ENCODE measurements around the gene UBE2N. TPM values are rescaled to one million over a fixed set of nuclear protein-coding genes. Genes with fewer than 3 reads are reported as not detected.

UBE2N gene
- total RNA-seq (132 TPM), polyA plus RNA-seq (64.5 TPM)

GRCh38 chr12:93441617-93442410 lies at the start of gene UBE2N:
Gene UBE2N (minus strand): TSS chr12:93441947. CDS start chr12:93441884, 63 bp downstream.
- DNase-seq (ENCODE audit: extremely low spot score): peak; percentile 85
- H3K4me1 ChIP-seq (ENCODE audit: insufficient read depth): no peaks in the 10 kb centered on the region
- H3K27ac ChIP-seq (ENCODE audit: low read depth): peak within 1 kb of the TSS; percentile 97
- H3K36me3 ChIP-seq (ENCODE audit: insufficient read depth): no peaks in the 10 kb centered on the region
- peak within 1 kb of the TSS; percentile 100 for H3K4me3 ChIP-seq (ENCODE audit: low read depth, low read length)
- WGBS: under 1% methylated on average over 105 of the region's 105 CpGs

GRCh38 chr12:93484315-93484981 lies 42.7 kb upstream of the UBE2N start:
- no peak overlapping the region for H3K27ac ChIP-seq (ENCODE audit: low read depth)
- no peaks in the 10 kb centered on the region for H3K4me1 ChIP-seq (ENCODE audit: insufficient read depth)
- DNase-seq (ENCODE audit: extremely low spot score): no peak
- no peak overlapping the region for H3K4me3 ChIP-seq (ENCODE audit: low read depth, low read length)
- WGBS: 78% methylated on average over 8 of the region's 8 CpGs
- peaks cover 4% of the 10 kb centered on the region for H3K36me3 ChIP-seq (ENCODE audit: insufficient read depth)

DNA sequence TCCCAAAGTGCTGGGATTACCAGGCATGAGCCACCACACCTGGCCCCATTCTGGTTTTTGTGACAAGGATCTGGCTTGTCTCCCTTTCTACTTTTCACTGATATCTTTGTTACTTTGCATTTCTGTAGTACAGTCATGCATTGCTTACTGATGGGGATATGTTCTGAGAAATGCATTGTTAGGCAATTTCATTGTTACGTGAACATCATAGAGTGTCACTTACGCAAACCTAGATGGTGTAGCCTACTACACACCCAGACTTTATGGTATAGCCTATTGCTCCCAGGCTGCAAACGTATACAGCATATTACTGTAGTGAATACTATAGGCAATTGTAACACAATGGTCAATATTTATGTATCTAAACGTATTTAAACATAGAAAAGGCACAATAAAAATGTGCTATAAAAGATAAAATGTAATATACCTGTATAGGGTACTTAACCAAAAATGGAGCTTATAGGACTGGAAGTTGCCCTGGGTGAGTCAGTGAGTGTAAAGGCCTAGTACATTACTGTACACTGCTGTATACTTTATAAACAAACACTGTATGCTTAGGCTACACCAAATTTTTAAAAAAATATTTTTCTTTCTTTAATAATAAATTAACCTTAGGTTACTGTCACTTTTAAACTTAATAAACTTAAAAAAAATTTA lies 41.5 kb upstream of the UBE2N start:
- no peak for DNase-seq (ENCODE audit: extremely low spot score)
- no peaks in the 10 kb centered on the region for H3K4me1 ChIP-seq (ENCODE audit: insufficient read depth)
- no peak overlapping the region for H3K4me3 ChIP-seq (ENCODE audit: low read depth, low read length)
- no peak overlapping the region for H3K27ac ChIP-seq (ENCODE audit: low read depth)
- peaks cover 4% of the 10 kb centered on the region for H3K36me3 ChIP-seq (ENCODE audit: insufficient read depth)
- 91% methylated on average over 4 of the region's 4 CpGs for WGBS

GRCh38 chr12:93482721-93483120 lies 41.0 kb upstream of the UBE2N start:
- WGBS: 95% methylated on average over 5 of the region's 5 CpGs
- peaks cover 4% of the 10 kb centered on the region for H3K36me3 ChIP-seq (ENCODE audit: insufficient read depth)
- H3K27ac ChIP-seq (ENCODE audit: low read depth): no peak overlapping the region
- no peaks in the 10 kb centered on the region for H3K4me1 ChIP-seq (ENCODE audit: insufficient read depth)
- DNase-seq (ENCODE audit: extremely low spot score): no peak
- no peak overlapping the region for H3K4me3 ChIP-seq (ENCODE audit: low read depth, low read length)

DNA sequence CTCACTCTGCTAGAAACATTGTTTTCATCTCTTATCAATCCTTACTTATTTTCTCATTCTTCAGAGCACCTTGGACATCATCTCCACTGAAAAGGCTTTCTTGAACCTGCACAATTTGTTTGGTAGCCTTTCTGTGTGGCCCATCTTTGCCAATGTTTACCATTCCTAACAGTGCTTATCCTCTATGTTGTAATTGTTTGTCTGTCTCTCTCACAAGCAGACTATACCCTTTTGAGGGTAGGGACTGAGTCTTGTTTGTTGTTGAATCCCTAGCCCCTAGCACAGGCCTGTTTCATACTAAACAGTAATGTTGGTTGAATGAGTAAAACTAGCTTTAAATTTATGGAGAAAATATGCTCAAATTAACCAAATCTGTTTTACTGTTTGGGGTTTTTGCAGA lies 34.8 kb upstream of the UBE2N start:
- no peak overlapping the region for H3K27ac ChIP-seq (ENCODE audit: low read depth)
- H3K36me3 ChIP-seq (ENCODE audit: insufficient read depth): peaks cover 2% of the 10 kb centered on the region
- no peaks in the 10 kb centered on the region for H3K4me1 ChIP-seq (ENCODE audit: insufficient read depth)
- no peak overlapping the region for H3K4me3 ChIP-seq (ENCODE audit: low read depth, low read length)
- no peak for DNase-seq (ENCODE audit: extremely low spot score)

GRCh38 chr12:93469386-93469785 lies 27.6 kb upstream of the UBE2N start:
- Histone ChIP-seq H3K27ac (ENCODE audit: low read depth) (no peak overlapping the region), H3K4me1 (ENCODE audit: insufficient read depth) (no peaks in the 10 kb centered on the region), H3K4me3 (ENCODE audit: low read depth, low read length) (no peak overlapping the region), H3K36me3 (ENCODE audit: insufficient read depth) (no peaks in the 10 kb centered on the region)
- no peak for DNase-seq (ENCODE audit: extremely low spot score)

- no peak for DNase-seq (ENCODE audit: extremely low spot score)
- Histone ChIP-seq H3K4me1 (ENCODE audit: insufficient read depth) (no peaks in the 10 kb centered on the region), H3K4me3 (ENCODE audit: low read depth, low read length) (peak overlapping the region; percentile 58), H3K27ac (ENCODE audit: low read depth) (no peak overlapping the region), H3K36me3 (ENCODE audit: insufficient read depth) (no peaks in the 10 kb centered on the region)
- WGBS: 5% methylated on average over 7 of the region's 7 CpGs
These were observed 26.2 kb upstream of the UBE2N start for GRCh38 chr12:93468008-93468371.

DNA sequence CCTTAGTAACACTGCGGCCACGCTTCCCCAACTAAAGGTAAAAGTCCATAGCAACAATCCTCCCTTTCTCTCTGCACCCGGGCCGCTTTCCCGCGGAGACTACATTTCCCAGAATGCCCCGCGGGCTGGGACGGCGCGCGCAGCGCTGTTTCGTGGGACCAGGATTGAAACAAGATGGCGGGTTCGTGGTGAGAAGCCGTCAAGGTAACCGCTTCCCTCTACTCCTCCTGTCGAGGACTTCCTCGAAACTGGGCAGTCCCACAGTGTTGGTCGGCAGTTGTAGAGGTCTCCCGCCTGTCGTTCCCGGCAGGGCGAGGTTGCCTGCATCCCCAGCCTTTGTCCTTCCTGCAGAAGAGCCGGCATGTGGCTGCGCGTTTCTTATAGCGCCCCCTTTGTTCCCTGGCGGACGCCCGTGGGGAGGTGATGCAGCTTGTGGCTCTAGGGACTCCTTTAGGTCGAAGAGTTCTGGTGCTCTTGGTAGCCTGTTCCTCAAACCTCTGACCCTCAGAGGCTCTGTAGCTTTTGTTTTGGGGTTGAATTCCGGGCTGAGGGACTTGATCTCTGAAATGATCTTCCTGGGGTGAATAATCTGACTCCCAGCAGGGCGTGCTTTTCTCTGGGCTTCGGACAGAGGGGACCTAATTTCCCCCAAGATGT lies 25.7 kb upstream of the UBE2N start, which contains the start of gene MRPL42:
Gene MRPL42 (plus strand): TSS at position 164 of the 657 bp plus-strand sequence. CDS start 1,772 bp downstream, outside the sequence.
- Histone ChIP-seq H3K4me1 (ENCODE audit: insufficient read depth) (no peaks in the 10 kb centered on the region), H3K27ac (ENCODE audit: low read depth) (peak within 1 kb of the TSS; percentile 88), H3K36me3 (ENCODE audit: insufficient read depth) (no peaks in the 10 kb centered on the region), H3K4me3 (ENCODE audit: low read depth, low read length) (peak within 1 kb of the TSS; percentile 58)
- WGBS: under 1% methylated on average over 36 of the region's 36 CpGs
- DNase-seq (ENCODE audit: extremely low spot score): peak; percentile 84

DNA sequence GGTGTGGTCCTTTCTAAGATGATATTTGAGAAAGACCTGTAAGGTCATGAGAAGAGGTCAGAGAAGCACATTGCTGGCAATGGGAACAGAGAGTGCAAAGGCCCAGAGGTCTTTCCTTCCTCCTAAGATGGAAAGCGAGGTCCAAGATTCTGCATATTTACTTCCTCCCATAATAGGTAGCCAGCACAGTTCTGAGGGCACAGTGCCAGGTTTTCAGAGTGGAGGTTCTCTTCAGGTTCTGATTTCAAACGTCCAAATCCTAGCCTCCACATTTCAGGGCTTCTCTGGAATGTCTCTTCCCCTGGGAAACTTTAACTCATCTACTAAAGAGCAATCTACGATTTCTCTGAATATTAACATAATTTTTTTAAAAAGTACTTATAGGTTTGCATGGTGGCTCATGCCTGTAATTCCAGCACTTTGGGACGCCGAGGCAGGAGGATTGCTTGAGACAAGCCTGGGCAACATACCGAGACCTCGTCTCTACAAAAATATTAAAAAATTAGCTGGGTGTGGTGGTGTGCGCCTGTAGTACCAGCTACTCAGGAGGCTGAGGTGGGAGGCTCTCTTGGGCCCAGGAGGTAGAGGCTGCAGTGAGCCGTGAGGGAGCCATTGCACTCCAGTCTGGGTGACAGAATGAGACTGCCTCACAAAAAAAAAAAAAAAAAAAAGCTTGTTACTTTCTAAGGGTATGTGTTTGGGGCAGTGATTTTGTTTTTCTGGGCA lies 25.0 kb upstream of the UBE2N start:
- no peak for DNase-seq (ENCODE audit: extremely low spot score)
- Histone ChIP-seq H3K27ac (ENCODE audit: low read depth) (no peak overlapping the region), H3K4me1 (ENCODE audit: insufficient read depth) (no peaks in the 10 kb centered on the region), H3K4me3 (ENCODE audit: low read depth, low read length) (no peak overlapping the region), H3K36me3 (ENCODE audit: insufficient read depth) (no peaks in the 10 kb centered on the region)
- 93% methylated on average over 9 of the region's 9 CpGs for WGBS

DNA sequence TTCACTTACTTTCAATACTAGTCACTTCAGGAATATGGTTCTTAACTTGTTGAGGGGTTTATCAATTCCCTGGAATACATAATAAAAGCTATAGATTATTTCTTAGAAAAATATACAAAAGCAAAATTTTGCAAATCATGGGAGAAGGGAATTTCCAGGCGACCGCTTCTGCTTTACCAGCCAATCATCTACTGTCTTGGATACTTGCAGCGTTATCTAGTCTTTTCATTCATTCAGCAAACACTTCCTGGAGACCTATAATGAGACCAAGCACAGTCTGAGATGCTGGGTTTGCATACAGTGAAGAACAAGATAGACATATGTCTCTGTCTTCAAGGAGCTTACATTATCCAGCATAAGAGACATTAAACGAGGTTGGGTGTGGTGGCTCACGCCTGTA lies 24.1 kb upstream of the UBE2N start:
- H3K4me1 ChIP-seq (ENCODE audit: insufficient read depth): no peaks in the 10 kb centered on the region
- no peak for DNase-seq (ENCODE audit: extremely low spot score)
- no peak overlapping the region for H3K27ac ChIP-seq (ENCODE audit: low read depth)
- H3K4me3 ChIP-seq (ENCODE audit: low read depth, low read length): no peak overlapping the region
- H3K36me3 ChIP-seq (ENCODE audit: insufficient read depth): no peaks in the 10 kb centered on the region
- WGBS: 95% methylated on average over 5 of the region's 5 CpGs

DNA sequence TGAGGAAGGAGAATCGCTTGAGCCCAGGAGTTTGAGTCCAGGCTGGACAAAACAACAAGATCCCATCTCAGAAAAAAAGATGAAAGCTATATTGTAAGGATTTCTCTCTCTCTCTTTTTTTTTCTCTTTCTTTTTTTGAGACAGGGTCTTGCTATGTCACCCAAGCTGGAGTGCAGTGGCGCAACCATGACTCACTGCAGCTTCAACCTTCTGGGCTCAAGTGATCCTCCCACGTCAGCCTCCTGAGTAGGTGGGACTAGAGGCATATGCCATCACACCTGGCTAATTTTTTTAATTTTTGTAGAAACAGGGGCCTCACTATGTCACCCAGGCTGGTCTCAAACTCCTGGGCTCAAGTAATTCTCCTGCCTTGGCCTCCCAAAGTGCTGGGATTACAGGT lies 19.8 kb upstream of the UBE2N start:
- no peaks in the 10 kb centered on the region for H3K36me3 ChIP-seq (ENCODE audit: insufficient read depth)
- no peak for DNase-seq (ENCODE audit: extremely low spot score)
- WGBS: 93% methylated on average over 3 of the region's 3 CpGs
- H3K4me3 ChIP-seq (ENCODE audit: low read depth, low read length): no peak overlapping the region
- H3K27ac ChIP-seq (ENCODE audit: low read depth): no peak overlapping the region
- no peaks in the 10 kb centered on the region for H3K4me1 ChIP-seq (ENCODE audit: insufficient read depth)

DNA sequence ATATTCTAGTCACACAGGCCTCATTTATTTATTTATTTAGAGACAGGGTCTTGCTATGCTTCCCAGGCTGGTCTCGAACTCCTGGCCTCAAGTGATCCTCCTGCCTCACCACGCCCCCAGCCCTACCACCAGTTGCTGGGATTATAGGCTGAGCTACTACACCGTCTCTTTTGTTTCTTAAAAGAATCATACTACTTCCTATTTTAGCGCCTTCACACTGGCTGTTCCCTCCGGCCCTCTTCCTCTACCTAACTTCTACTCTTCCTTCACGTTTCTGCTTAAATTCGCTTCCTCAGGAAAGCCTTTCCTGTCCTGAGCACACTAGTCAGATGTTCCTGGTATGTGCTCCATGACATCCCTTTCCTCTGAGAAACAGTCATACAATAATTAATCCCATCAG lies 19.2 kb upstream of the UBE2N start:
- Histone ChIP-seq H3K4me3 (ENCODE audit: low read depth, low read length) (no peak overlapping the region), H3K27ac (ENCODE audit: low read depth) (no peak overlapping the region), H3K4me1 (ENCODE audit: insufficient read depth) (no peaks in the 10 kb centered on the region), H3K36me3 (ENCODE audit: insufficient read depth) (no peaks in the 10 kb centered on the region)
- 74% methylated on average over 7 of the region's 7 CpGs for WGBS
- DNase-seq (ENCODE audit: extremely low spot score): no peak

DNA sequence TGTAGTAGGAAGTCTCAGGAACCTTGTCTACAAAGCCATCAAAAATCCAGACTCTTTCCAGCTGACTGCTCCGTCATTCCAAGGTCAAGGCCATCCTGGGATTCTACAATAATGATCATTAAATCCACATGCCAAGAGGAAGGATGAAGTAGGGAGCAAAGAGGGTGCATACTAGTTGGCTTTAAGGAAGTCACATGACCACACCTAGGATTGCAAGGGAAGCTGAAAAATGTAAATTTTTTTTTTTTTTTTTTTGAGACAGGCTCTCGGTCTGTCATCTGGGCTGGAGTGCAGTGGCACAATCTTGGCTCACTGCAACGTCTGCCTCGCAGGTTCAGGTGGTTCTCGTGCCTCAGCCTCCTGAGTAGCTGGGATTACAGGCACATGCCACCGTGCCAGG lies 18.3 kb upstream of the UBE2N start:
- WGBS: 77% methylated on average over 6 of the region's 6 CpGs
- H3K4me1 ChIP-seq (ENCODE audit: insufficient read depth): no peaks in the 10 kb centered on the region
- DNase-seq (ENCODE audit: extremely low spot score): no peak
- no peak overlapping the region for H3K27ac ChIP-seq (ENCODE audit: low read depth)
- no peak overlapping the region for H3K4me3 ChIP-seq (ENCODE audit: low read depth, low read length)
- no peaks in the 10 kb centered on the region for H3K36me3 ChIP-seq (ENCODE audit: insufficient read depth)
